IMR-90 (cell line): Measurements from ENCODE around the gene ICAM2. TPM values are rescaled to one million over a fixed set of nuclear protein-coding genes. Genes with fewer than 3 reads are reported as not detected.

Experiments used
- ATAC-seq: fragments of 200-7000 bp; cut with Tn5 transposase; 2 replicates; pipeline ENCODE4 v1.9.1; 2020; ENCODE audit warnings: low read depth, mild to moderate bottlenecking, moderate library complexity
- BruUV-seq: library from RNA; stranded (reverse); fragments of 400-500 nt; replicated peaks from 2 replicates; lab custom pipeline; 2021; lab: Mats Ljungman, UMichigan
- CTCF ChIA-PET: fragments of 300-600 bp; formaldehyde crosslinking; extraction: SDS; loops from one replicate; lab custom pipeline; 2021; ENCODE audit warnings: antibody characterized with exemption; lab: Yijun Ruan, JAX
- POLR2A ChIA-PET: fragments of 300-600 bp; sonication (Branson Sonifier 250); formaldehyde crosslinking; loops from one replicate; lab custom pipeline; 2022; ENCODE audit warnings: antibody characterized with exemption; ENCODE audit not compliant: unreplicated experiment; lab: Charles Lee
- DNase-seq: peaks from one replicate; pipeline ENCODE4 v3.0.0; 2013
- H2AFZ ChIP-seq: replicated peaks from 2 replicates; pipeline ENCODE3; 2013; ENCODE audit warnings: low read length, mild to moderate bottlenecking; ENCODE audit not compliant: poor library complexity
- H2AK5ac ChIP-seq: 2 replicates; pipeline ENCODE4 v1.6.1; 2013; ENCODE audit warnings: low read depth, low read length, inconsistent platforms
- H2AK9ac ChIP-seq: replicated peaks from 2 replicates; pipeline ENCODE3; 2013; ENCODE audit warnings: mild to moderate bottlenecking, low read depth, low read length, moderate library complexity; ENCODE audit not compliant: poor library complexity
- H2BK120ac ChIP-seq: 2 replicates; pipeline ENCODE4 v1.6.1; 2013; ENCODE audit warnings: low read depth, low read length, inconsistent platforms
- H2BK15ac ChIP-seq: 3 replicates; pipeline ENCODE4 v1.6.1; 2013; ENCODE audit warnings: low read depth, low read length, inconsistent platforms
- H2BK20ac ChIP-seq: 2 replicates; pipeline ENCODE4 v1.6.1; 2013; ENCODE audit warnings: low read depth, mild to moderate bottlenecking, inconsistent platforms, low read length, moderate library complexity
- H2BK5ac ChIP-seq: 2 replicates; pipeline ENCODE4 v1.6.1; 2013; ENCODE audit warnings: mild to moderate bottlenecking, low read depth, low read length, inconsistent platforms; ENCODE audit not compliant: poor library complexity, severe bottlenecking
- H3K14ac ChIP-seq: replicated peaks from 2 replicates; pipeline ENCODE4 v1.6.1; 2013; ENCODE audit warnings: low read depth, low read length, inconsistent platforms
- H3K18ac ChIP-seq: 2 replicates; pipeline ENCODE4 v1.6.1; 2013; ENCODE audit warnings: low read depth, low read length, control low read depth
- H3K23ac ChIP-seq: 2 replicates; pipeline ENCODE4 v1.6.1; 2013; ENCODE audit warnings: low read depth, low read length, inconsistent platforms
- H3K27ac ChIP-seq: 2 replicates; pipeline ENCODE4 v1.5.1; 2013; ENCODE audit warnings: mild to moderate bottlenecking, control low read depth, low read length; ENCODE audit not compliant: insufficient read depth
- H3K27me3 ChIP-seq: 2 replicates; pipeline ENCODE4 v1.6.1; 2013; ENCODE audit warnings: low read length; ENCODE audit not compliant: control insufficient read depth, insufficient read depth
- H3K36me3 ChIP-seq: 2 replicates; pipeline ENCODE4 v1.6.1; 2013; ENCODE audit warnings: low read length, mixed read lengths; ENCODE audit not compliant: control insufficient read depth, insufficient read depth
- H3K4ac ChIP-seq: 2 replicates; pipeline ENCODE4 v1.6.1; 2013; ENCODE audit warnings: low read depth, low read length, inconsistent platforms
- H3K4me1 ChIP-seq: 2 replicates; pipeline ENCODE4 v1.6.1; 2013; ENCODE audit warnings: low read length, mixed read lengths; ENCODE audit not compliant: control insufficient read depth, insufficient read depth
- H3K4me2 ChIP-seq: 2 replicates; pipeline ENCODE4 v1.6.1; 2013; ENCODE audit warnings: low read depth, mild to moderate bottlenecking, control low read depth, low read length, moderate library complexity
- H3K4me3 ChIP-seq: 2 replicates; pipeline ENCODE4 v1.5.1; 2013; ENCODE audit warnings: low read depth, mild to moderate bottlenecking, control low read depth, low read length, moderate library complexity; ENCODE audit not compliant: insufficient read depth
- H3K56ac ChIP-seq: 2 replicates; pipeline ENCODE4 v1.6.1; 2013; ENCODE audit warnings: low read length, inconsistent platforms; ENCODE audit not compliant: insufficient read depth; ENCODE audit errors: extremely low read depth
- H3K79me1 ChIP-seq, 2 experiments: 2 replicates each; pipeline ENCODE4 v1.6.1; 2013; ENCODE audit warnings: low read length in 2 of 2, inconsistent platforms in 1 of 2, low read depth in 1 of 2
- H3K9ac ChIP-seq: 2 replicates; pipeline ENCODE4 v1.6.1; 2013; ENCODE audit warnings: low read depth, low read length, control low read depth
- H3K9me1 ChIP-seq: 2 replicates; pipeline ENCODE4 v1.6.1; 2013; ENCODE audit warnings: low read length, inconsistent platforms; ENCODE audit not compliant: insufficient read depth
- H3K9me3 ChIP-seq: 2 replicates; pipeline ENCODE4 v1.6.1; 2013; ENCODE audit warnings: low read length; ENCODE audit not compliant: control insufficient read depth, insufficient read depth
- H4K20me1 ChIP-seq: 2 replicates; pipeline ENCODE4 v1.6.1; 2013; ENCODE audit warnings: low read length, inconsistent platforms; ENCODE audit not compliant: insufficient read depth
- H4K5ac ChIP-seq: 2 replicates; pipeline ENCODE4 v1.6.1; 2013; ENCODE audit warnings: mild to moderate bottlenecking, low read depth, low read length, control low read depth
- H4K8ac ChIP-seq, 2 experiments: 2 replicates each; pipeline ENCODE4 v1.6.1; 2013; ENCODE audit warnings: low read depth in 2 of 2, low read length in 2 of 2, control low read depth in 1 of 2, inconsistent platforms in 1 of 2
- H4K91ac ChIP-seq: 2 replicates; pipeline ENCODE4 v1.6.1; 2013; ENCODE audit warnings: low read depth, low read length, inconsistent platforms; ENCODE audit not compliant: insufficient read depth
- BHLHE40 ChIP-seq: fragments of 150-350 bp; IDR thresholded peaks from 2 replicates; pipeline ENCODE4 v1.6.1; 2016; ENCODE audit warnings: mild to moderate bottlenecking, low read depth, low read length
- CEBPB ChIP-seq: IDR thresholded peaks from 2 replicates; pipeline ENCODE4 v1.6.1; 2012; ENCODE audit warnings: low read depth, low read length, improper control_type of control experiment
- CHD1 ChIP-seq: IDR thresholded peaks from 2 replicates; pipeline ENCODE4 v1.6.1; 2012; ENCODE audit warnings: low read depth, low read length, improper control_type of control experiment
- FOS ChIP-seq: fragments of 150-350 bp; IDR thresholded peaks from 2 replicates; pipeline ENCODE4 v1.6.1; 2016; ENCODE audit warnings: low read depth, low read length
- MAFK ChIP-seq: IDR thresholded peaks from 2 replicates; pipeline ENCODE4 v1.6.1; 2012; ENCODE audit warnings: low read depth, low read length, improper control_type of control experiment
- MAZ ChIP-seq: IDR thresholded peaks from 2 replicates; pipeline ENCODE4 v1.6.1; 2012; ENCODE audit warnings: low read depth, mild to moderate bottlenecking, low read length, improper control_type of control experiment, moderate library complexity, borderline replicate concordance
- MXI1 ChIP-seq: IDR thresholded peaks from 2 replicates; pipeline ENCODE4 v1.6.1; 2012; ENCODE audit warnings: low read depth, mild to moderate bottlenecking, low read length, moderate library complexity, borderline replicate concordance
- NFE2L2 ChIP-seq: fragments of 150-350 bp; IDR thresholded peaks from 2 replicates; pipeline ENCODE4 v1.6.1; 2016; ENCODE audit warnings: low read depth, mild to moderate bottlenecking, low read length
- POLR2A ChIP-seq: IDR thresholded peaks from 2 replicates; pipeline ENCODE4 v1.6.1; 2012; ENCODE audit warnings: mild to moderate bottlenecking, low read depth, low read length
- RAD21 ChIP-seq: IDR thresholded peaks from 2 replicates; pipeline ENCODE4 v1.6.1; 2012; ENCODE audit warnings: low read length, improper control_type of control experiment
- RCOR1 ChIP-seq: IDR thresholded peaks from 2 replicates; pipeline ENCODE4 v1.6.1; 2012; ENCODE audit warnings: mild to moderate bottlenecking, low read length, improper control_type of control experiment; ENCODE audit not compliant: insufficient replicate concordance
- SMC3 ChIP-seq: fragments of 150-350 bp; IDR thresholded peaks from 2 replicates; pipeline ENCODE4 v1.6.1; 2016; ENCODE audit warnings: low read depth, mild to moderate bottlenecking, antibody characterized with exemption, low read length, moderate library complexity
- USF2 ChIP-seq: fragments of 150-350 bp; IDR thresholded peaks from 2 replicates; pipeline ENCODE4 v1.6.1; 2017; ENCODE audit warnings: mild to moderate bottlenecking, antibody characterized with exemption, low read length, low read depth
- WGBS, 2 experiments: methylation state at CpG; one replicate each; pipeline versions ENCODE4 v1.1.5 to v1.1.7; 2013; ENCODE audit warnings: missing lambda C conversion rate in 2 of 2; ENCODE audit not compliant: insufficient read length in 1 of 2; ENCODE audit errors: extremely low coverage in 2 of 2; 5-methylcytosine and 5-hydroxymethylcytosine counted together
- dilution Hi-C: fragments of 300-500 bp; cut with HindIII; formaldehyde crosslinking; loops from one replicate; pipeline ENCODE4 v1.14.3; 2018; ENCODE audit warnings: low sequenced_read_pairs; ENCODE audit not compliant: unreplicated experiment
- in situ Hi-C: fragments of 300-500 bp; cut with MboI; formaldehyde crosslinking; loops from 3 replicates; pipeline ENCODE4 v1.14.3; 2019; ENCODE audit warnings: low sequenced_read_pairs, inconsistent platforms, mixed read lengths
- intact Hi-C: fragments of 100-400 bp; cut with micrococcal nuclease; formaldehyde crosslinking; loops from 2 replicates; pipeline ENCODE4 v1.10.0; 2022
- polyA plus RNA-seq, 3 experiments: library from polyadenylated mRNA; depleted of rRNA; stranded (reverse); fragments of >200 nt; gene quantifications; 2 replicates each; pipeline ENCODE4 v1.2.3, GENCODE V29; 2012; ENCODE audit warnings: low replicate concordance in 1 of 3
- total RNA-seq: library from RNA; depleted of rRNA; stranded (reverse); fragments of >200 nt; gene quantifications from 2 replicates; pipeline ENCODE4 v1.2.3, GENCODE V29; 2012
- TF ChIP-seq, protein P1 (sequence below): conservative IDR thresholded peaks from 2 replicates; pipeline ENCODE4 v1.5.1; 2012; ENCODE audit warnings: mild to moderate bottlenecking, low read depth, low read length, improper control_type of control experiment

Gene ICAM2
- total and polyA plus RNA-seq, 2 of the 4 experiments (the other 2 are of a cell fraction): 0.12 TPM; not detected in 1

DNA sequence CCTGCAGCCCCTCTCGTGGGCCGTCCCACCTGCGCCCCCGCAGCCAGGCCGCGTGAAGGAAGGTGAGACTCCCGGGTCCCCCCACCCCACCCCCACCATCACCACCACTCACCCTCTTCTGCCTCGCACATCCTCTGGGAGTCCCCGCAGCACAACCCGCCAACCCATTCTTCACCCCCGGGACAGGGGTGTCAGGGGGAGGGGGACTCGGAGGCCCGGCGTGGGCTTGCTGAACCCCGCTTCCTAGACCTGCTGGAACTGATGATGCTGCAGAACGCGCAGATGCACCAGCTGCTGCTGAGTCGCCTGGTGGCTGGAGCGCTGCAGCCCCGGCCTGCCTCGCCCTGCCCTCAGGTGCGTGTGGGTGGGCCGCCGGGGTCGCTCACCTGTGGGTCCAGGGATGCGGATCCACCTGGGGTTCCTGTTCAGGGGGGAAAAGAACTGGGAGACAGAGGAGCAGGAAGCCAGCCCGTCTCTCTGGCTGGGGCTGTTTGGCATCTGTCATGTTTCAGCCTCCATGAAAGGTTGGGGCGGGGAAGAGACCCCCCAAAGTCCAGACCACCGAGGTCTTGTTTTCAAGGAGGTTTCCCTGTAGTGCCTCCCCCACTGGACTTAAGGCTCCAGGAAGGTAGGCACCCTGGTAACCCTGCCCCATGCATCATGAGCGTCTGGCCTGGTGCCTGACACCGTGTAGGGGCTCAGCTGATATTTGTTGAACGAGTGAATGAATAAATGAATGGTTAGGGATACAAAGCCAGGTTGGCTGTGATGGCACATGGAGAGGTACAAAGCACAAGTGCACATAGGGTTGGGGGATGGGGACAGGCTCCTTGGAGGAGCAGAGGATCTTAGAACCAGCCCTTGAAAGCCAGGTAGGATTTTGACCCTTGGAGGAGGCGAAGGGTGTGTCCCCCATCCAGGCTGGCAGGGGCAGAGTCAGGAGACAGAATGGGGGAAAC, 21.4 kb downstream of the ICAM2 start:
- no peak overlapping the region for H4K8ac ChIP-seq
- ChIA-PET POLR2A (no interaction called here), CTCF (no interaction called here)
- DNase-seq (no peak), ATAC-seq (no peak)
- H4K91ac ChIP-seq: no peak overlapping the region
- H3K9ac ChIP-seq: no peak overlapping the region
- H4K5ac ChIP-seq: no peak overlapping the region
- intact Hi-C loops (no loop called here), in situ Hi-C loops (no loop called here), dilution Hi-C loops (no loop called here)
- H3K4ac ChIP-seq: no peak overlapping the region
- no peak overlapping the region for H3K18ac ChIP-seq
- no peak overlapping the region for H3K56ac ChIP-seq
- 50% methylated on average over 4 of the region's 33 CpGs; no CpG with 5 or more reads in 1 of the 2 experiments for WGBS, 2 experiments
- no peaks in the 10 kb centered on the region for H3K9me3 ChIP-seq
- H2AK5ac ChIP-seq: no peak overlapping the region
- no peak overlapping the region for H3K4me3 ChIP-seq
- no peak overlapping the region for H2AK9ac ChIP-seq
- H2BK15ac ChIP-seq: no peak overlapping the region
- H4K20me1 ChIP-seq: no peaks in the 10 kb centered on the region
- H2BK5ac ChIP-seq: no peak overlapping the region
- no peak overlapping the region for H3K23ac ChIP-seq
- H2AFZ ChIP-seq: peak overlapping the region; percentile 99
- H3K27me3 ChIP-seq: peaks cover 48% of the 10 kb centered on the region
- BruUV-seq: no TSS peak
- no peak overlapping the region; the same call in 1 of the 2 replicates for H3K4me2 ChIP-seq
- no peak overlapping the region for H3K14ac ChIP-seq
- H3K9me1 ChIP-seq: peaks cover 9% of the 10 kb centered on the region
- H3K79me1 ChIP-seq: no peaks in the 10 kb centered on the region
- H3K36me3 ChIP-seq: no peaks in the 10 kb centered on the region
- H2BK120ac ChIP-seq: no peak overlapping the region
- no peak overlapping the region for H2BK20ac ChIP-seq
- no peak overlapping the region for H3K27ac ChIP-seq
- no peaks in the 10 kb centered on the region for H3K4me1 ChIP-seq
- TF ChIP-seq SMC3 (no peak), NFE2L2 (no peak), POLR2A (no peak), RAD21 (no peak), CEBPB (no peak), USF2 (no peak), BHLHE40 (no peak), RCOR1 (no peak), FOS (no peak), CHD1 (no peak), MAFK (no peak), MAZ (no peak), MXI1 (no peak)
- TF ChIP-seq, protein P1, sequence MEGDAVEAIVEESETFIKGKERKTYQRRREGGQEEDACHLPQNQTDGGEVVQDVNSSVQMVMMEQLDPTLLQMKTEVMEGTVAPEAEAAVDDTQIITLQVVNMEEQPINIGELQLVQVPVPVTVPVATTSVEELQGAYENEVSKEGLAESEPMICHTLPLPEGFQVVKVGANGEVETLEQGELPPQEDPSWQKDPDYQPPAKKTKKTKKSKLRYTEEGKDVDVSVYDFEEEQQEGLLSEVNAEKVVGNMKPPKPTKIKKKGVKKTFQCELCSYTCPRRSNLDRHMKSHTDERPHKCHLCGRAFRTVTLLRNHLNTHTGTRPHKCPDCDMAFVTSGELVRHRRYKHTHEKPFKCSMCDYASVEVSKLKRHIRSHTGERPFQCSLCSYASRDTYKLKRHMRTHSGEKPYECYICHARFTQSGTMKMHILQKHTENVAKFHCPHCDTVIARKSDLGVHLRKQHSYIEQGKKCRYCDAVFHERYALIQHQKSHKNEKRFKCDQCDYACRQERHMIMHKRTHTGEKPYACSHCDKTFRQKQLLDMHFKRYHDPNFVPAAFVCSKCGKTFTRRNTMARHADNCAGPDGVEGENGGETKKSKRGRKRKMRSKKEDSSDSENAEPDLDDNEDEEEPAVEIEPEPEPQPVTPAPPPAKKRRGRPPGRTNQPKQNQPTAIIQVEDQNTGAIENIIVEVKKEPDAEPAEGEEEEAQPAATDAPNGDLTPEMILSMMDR: no peak
